OCI-LY7 (cell line): ENCODE measurements around the gene PTX4.

ENCODE experiments used
- CTCF ChIP-seq: fragments of 200-600 bp; sonication (generic); conservative IDR thresholded peaks from 2 replicates; pipeline ENCODE4 v1.5.1; 2014; ENCODE audit warnings: mild to moderate bottlenecking, antibody characterized with exemption, low read length, moderate library complexity, mixed read lengths
- EZH2phosphoT487 ChIP-seq: fragments of 200-600 bp; sonication (generic); IDR thresholded peaks from 2 replicates; pipeline ENCODE4 v1.6.1; 2018; ENCODE audit warnings: low read depth, borderline replicate concordance, mild to moderate bottlenecking, mixed run types, antibody characterized with exemption, low read length, moderate library complexity, mixed read lengths

- no peak for TF ChIP-seq CTCF
- TF ChIP-seq EZH2phosphoT487 = no peak
These were observed 42.3 kb upstream of the PTX4 start for GRCh38 chr16:1530883-1531637.
